ENCODE results near the gene CACNA1H. TPM values are rescaled to one million over a fixed set of nuclear protein-coding genes. Genes with fewer than 3 reads are reported as not detected.
"Not testable (repeated sequence)": the region's sequence is repeated elsewhere in the genome, so short reads cannot be mapped to it uniquely, and the experiment has no call there.

Gene CACNA1H
- total RNA-seq, 1 donor from 2014 or later, result under 0.01 TPM

GRCh38 chr16:1247903-1248537, 95.1 kb downstream of the CACNA1H start:
- DNase-seq (ENCODE audit: low read depth in 2 of 2), result not testable (repeated sequence)

- DNase-seq (ENCODE audit: low read depth in 2 of 2), result not testable (repeated sequence)
These were observed 96.3 kb downstream of the CACNA1H start for GRCh38 chr16:1249031-1249755.

- not testable (repeated sequence) for DNase-seq (ENCODE audit: low read depth in 2 of 2)
These were observed 100.9 kb downstream of the CACNA1H start for GRCh38 chr16:1253701-1254364.

GRCh38 chr16:1254821-1255220, 101.9 kb downstream of the CACNA1H start:
- DNase-seq (ENCODE audit: low read depth in 2 of 2), result not testable (repeated sequence)

GRCh38 chr16:1255276-1256122, 102.6 kb downstream of the CACNA1H start, which contains the start of gene TPSD1:
TSS of gene TPSD1 (plus strand) at chr16:1256069. CDS start at chr16:1256281, 212 bp downstream.
- DNase-seq (ENCODE audit: low read depth in 2 of 2), result not testable (repeated sequence)

- not testable (repeated sequence) for DNase-seq (ENCODE audit: low read depth in 2 of 2)
These were observed 103.5 kb downstream of the CACNA1H start for GRCh38 chr16:1256296-1256873.

GRCh38 chr16:1256874-1257322, 104.0 kb downstream of the CACNA1H start:
- no peak for DNase-seq (ENCODE audit: low read depth in 2 of 2)

GRCh38 chr16:1257561-1258224, 104.8 kb downstream of the CACNA1H start:
- no peak for DNase-seq (ENCODE audit: low read depth in 2 of 2)

GRCh38 chr16:1258225-1258600, 105.3 kb downstream of the CACNA1H start:
- no peak for DNase-seq (ENCODE audit: low read depth in 2 of 2)

GRCh38 chr16:1258906-1259759, 106.2 kb downstream of the CACNA1H start:
- DNase-seq (ENCODE audit: low read depth in 2 of 2), result no peak

GRCh38 chr16:1259760-1260068, 106.8 kb downstream of the CACNA1H start:
- DNase-seq (ENCODE audit: low read depth in 2 of 2), result no peak

GRCh38 chr16:1260101-1260680, 107.3 kb downstream of the CACNA1H start:
- no peak for DNase-seq (ENCODE audit: low read depth in 2 of 2)

- DNase-seq (ENCODE audit: low read depth in 2 of 2), result no peak
These were observed 108.4 kb downstream of the CACNA1H start for GRCh38 chr16:1261131-1261892.

- no peak for DNase-seq (ENCODE audit: low read depth in 2 of 2)
These were observed 109.4 kb downstream of the CACNA1H start for GRCh38 chr16:1262210-1262845.

- DNase-seq (ENCODE audit: low read depth in 2 of 2), result no peak
These were observed 109.9 kb downstream of the CACNA1H start for GRCh38 chr16:1262846-1263221.

- DNase-seq (ENCODE audit: low read depth in 2 of 2), result no peak
These were observed 110.9 kb downstream of the CACNA1H start for GRCh38 chr16:1263591-1264344.

GRCh38 chr16:1264345-1265089, 111.6 kb downstream of the CACNA1H start:
- no peak for DNase-seq (ENCODE audit: low read depth in 2 of 2)

Data from dermis microvascular lymphatic vessel endothelial cell (primary cell).